Stimulated activated naive CD4-positive, alpha-beta T cell (primary cell): ENCODE results near the gene RPRD1B.
"Not testable (repeated sequence)": the region's sequence is repeated elsewhere in the genome, so short reads cannot be mapped to it uniquely, and the experiment has no call there.

ENCODE experiments used
- DNase-seq, 6 experiments: peaks; one replicate each; lab custom pipeline; 2025; lab: John Stamatoyannopoulos, UW

Gene RPRD1B

GRCh38 chr20:38073307-38074071 lies 39.9 kb downstream of the RPRD1B start:
- peak in 2 of 6 experiments; percentile 2 to 18 for DNase-seq

- DNase-seq = no peak
Observed at GRCh38 chr20:38075161-38075998, 41.8 kb downstream of the RPRD1B start.

- no peak for DNase-seq
Observed at GRCh38 chr20:38076548-38076947, 43.0 kb downstream of the RPRD1B start.

- DNase-seq = no peak
Observed at GRCh38 chr20:38078084-38078483, 44.5 kb downstream of the RPRD1B start.

DNA sequence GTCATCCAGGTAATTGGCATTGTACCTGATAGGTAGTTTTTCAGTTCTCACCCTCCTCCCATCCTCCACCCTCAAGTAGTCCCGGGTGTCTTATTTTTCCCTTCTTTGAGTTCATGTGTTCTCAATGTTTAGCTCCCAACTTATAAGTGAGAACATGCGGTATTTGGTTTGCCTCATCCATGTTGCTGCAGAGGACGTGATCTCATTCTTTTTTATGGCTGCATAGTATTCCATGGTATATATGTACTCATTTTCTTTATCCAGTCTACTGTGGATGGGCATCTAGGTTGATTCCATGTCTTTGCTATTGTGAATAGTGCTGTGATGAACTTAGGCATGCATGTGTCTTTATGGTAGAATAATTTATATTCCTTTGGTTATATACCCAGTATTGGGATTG lies 45.8 kb downstream of the RPRD1B start:
- DNase-seq = no peak

DNA sequence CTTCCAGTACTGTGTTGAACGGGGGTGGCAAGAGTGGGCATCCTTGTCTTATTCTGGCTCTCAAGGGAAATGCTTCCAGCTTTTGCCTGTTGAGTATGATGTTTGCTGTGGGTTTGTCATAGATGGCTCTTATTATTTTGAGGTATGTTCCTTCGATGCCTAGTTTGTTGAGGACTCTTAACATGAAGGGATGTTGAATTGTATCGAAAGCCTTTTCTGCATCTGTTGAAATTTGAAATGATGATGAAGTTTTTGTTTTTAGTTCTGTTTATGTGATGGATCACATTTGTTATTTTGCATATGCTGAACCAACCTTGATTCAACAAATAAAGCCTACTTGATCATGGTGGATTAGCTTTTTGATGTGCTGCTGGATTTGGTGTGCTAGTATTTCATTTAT lies 48.0 kb downstream of the RPRD1B start:
- no peak for DNase-seq

- DNase-seq = no peak
Observed at GRCh38 chr20:38082894-38083293, 49.3 kb downstream of the RPRD1B start.

- no peak for DNase-seq
Observed at GRCh38 chr20:38083338-38084048, 49.9 kb downstream of the RPRD1B start.

DNA sequence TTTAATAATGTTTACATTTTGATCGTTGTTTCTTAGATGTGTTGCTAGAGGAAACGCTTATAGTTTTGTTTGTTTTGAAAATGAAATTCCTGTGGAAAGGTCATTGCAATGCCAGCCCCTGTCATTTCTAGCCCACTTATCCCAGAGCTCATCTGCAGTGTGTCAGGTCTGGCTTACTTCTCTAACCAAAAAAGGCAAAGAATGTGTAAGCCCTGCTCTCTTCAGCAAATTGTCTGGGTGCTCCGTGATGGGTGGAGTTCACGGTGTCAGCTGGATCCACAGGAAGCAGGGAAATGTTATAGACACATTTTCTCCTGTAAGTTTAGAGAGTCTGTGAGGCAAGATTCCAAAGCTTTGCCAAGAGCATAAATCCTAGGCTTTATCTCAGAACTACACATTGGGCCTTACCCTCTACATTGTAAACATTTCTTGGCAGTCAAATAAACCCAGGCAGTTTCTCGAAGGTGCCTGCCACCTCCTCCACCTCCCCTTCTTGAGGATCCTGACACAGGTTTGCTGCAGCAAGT lies 50.9 kb downstream of the RPRD1B start:
- no peak for DNase-seq

GRCh38 chr20:38085026-38085425 lies 51.5 kb downstream of the RPRD1B start:
- no peak for DNase-seq

- DNase-seq = no peak
Observed at GRCh38 chr20:38089500-38089899, 56.0 kb downstream of the RPRD1B start.

DNA sequence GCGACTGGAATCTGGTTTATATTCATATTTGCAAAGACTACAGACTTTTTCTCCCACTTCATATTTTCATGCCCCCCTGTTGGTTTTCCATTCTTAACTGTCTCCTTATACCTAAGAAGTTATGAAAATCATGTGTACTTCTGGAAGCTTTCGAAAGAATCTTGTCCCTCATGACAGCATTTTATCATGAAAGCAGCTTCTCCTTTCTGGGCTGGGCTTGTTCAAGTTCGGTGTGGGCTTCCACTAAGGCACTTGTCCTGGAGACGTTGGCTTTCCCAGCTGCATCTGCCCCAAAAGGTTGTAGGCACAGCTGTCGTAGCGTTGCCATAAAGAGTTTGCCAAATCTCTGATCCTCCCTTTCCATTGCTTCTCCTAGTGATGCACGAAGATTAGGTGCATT lies 56.5 kb downstream of the RPRD1B start:
- no peak for DNase-seq

- no peak for DNase-seq
Observed at GRCh38 chr20:38091441-38092216, 58.1 kb downstream of the RPRD1B start.

DNA sequence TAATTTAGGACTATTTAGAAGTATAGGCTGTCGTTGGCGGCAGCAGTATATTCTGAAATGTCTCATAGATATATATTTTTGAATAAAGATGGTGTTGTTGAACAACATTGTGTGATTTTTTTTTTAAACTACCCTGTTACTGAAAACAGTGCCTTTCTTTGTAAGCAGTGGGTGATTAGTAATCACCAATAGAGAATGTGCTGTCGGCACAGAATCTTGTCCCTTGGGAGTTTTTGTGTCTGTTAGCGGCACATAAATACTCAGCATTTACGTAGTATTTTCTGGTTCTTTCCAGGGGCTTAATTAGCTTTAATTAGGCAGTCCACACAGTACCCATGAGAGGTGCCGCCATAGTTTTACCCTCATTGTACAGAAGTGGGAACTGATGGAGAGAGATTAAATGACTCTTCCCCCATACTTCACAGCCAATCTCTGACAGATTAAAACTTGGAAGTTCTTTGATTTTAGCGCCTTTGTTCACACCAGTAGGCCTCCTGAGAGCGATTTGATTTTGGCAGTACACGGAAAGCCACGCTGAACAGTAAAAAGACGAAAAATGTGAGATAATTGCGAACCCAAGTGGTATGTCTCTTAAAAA lies 58.8 kb downstream of the RPRD1B start:
- no peak for DNase-seq

DNA sequence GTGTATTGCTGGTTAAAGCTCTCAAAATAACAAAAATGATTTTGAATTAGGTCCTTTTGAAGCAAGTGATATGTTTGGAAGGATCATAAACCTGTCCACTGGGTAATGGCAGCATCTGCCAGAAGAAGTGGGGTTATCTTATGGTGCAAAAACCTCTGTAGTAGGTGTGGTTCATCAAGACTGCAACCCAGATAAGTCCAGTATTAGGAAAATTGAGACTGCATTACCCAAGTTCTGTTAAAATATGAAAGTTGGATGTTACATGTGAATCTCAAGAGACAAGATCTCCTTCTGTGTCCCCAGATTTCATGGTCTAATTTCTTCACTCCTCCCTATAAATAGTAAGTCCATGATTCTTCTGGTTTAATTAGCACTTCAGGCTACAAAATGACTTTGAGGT lies 59.4 kb downstream of the RPRD1B start:
- no peak for DNase-seq

- no peak for DNase-seq
Observed at GRCh38 chr20:38093641-38094077, 60.1 kb downstream of the RPRD1B start.

GRCh38 chr20:38094373-38094891 lies 60.9 kb downstream of the RPRD1B start:
- no peak for DNase-seq

DNA sequence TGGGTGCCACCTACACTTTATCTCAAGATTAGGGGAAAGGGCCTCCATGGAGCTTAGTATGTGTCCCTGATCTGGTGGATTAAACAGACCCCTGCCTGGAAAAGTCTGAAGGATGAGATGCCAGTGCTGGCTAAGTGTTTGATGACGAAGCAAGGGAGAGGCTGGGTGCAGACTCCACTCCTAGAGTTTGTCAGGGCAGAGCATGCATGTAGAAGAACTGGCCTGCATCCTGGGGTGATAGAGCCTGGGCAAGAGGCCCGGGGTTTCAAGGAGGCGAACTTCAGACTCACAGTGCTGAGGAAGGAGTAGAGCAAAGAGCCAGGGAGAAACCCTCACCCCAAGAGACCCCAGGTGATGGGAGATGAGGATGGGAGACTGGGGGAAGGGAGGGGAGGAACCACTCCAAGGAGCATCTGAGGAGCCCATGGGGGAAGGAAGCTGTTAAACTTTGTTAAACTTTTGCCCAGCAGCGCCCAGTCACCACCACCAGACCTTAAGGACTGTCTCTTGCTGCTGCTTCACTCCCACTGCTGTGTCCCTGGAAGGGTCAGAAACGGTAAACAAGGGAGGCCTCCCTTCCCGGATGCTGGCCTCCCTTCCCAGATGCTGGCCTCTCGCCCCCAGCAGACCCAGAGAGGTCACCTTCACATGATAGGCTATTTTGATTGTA lies 61.6 kb downstream of the RPRD1B start:
- no peak for DNase-seq

- DNase-seq = no peak
Observed at GRCh38 chr20:38098952-38099351, 65.4 kb downstream of the RPRD1B start.

DNA sequence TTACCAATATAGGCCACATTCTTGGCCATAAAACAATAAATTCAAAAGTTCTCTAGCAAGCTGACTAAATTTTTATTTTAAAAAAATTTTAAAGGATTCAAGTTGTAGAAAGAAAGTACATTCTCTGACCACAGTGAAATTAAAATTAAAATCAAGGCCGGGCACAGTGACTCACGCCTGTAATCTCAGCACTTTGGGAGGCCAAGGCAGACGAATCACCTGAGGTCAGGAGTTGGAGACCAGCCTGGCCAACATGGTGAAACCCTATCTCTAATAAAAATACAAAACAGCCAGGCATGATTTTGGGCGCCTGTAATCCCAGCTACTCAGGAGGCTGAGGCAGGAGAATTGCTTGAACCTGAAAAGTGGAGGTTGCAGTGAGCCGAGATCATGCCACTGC lies 68.7 kb downstream of the RPRD1B start:
- DNase-seq = not testable (repeated sequence)
